Panc1 (cell line): Measurements from ENCODE around the gene LRP2.

ENCODE experiments used
- CTCF ChIP-seq: fragments of 450-650 bp; IDR thresholded peaks from 2 replicates; pipeline ENCODE4 v1.5.1; 2017; ENCODE audit warnings: mild to moderate bottlenecking
- POLR2AphosphoS5 ChIP-seq: IDR thresholded peaks from 2 replicates; pipeline ENCODE4 v1.6.1; 2012; ENCODE audit warnings: mild to moderate bottlenecking, low read depth, low read length, moderate library complexity
- SIN3A ChIP-seq: IDR thresholded peaks from 2 replicates; pipeline ENCODE4 v1.6.1; 2012; ENCODE audit warnings: low read depth, mild to moderate bottlenecking, low read length, moderate library complexity, borderline replicate concordance; ENCODE audit not compliant: insufficient read depth

GRCh38 chr2:169104848-169105247 is 257.5 kb downstream of the LRP2 start:
- no peak for TF ChIP-seq POLR2AphosphoS5
- no peak for TF ChIP-seq CTCF
- TF ChIP-seq SIN3A: no peak
